HCT116 (cell line): ENCODE data around the gene IGFBP7. TPM values are rescaled to one million over a fixed set of nuclear protein-coding genes. Genes with fewer than 3 reads are reported as not detected.

Experiments used
- ATAC-seq: fragments of 200-7000 bp; cut with Tn5 transposase; 2 replicates; pipeline ENCODE4 v1.9.1; 2020; ENCODE audit warnings: mild to moderate bottlenecking, moderate library complexity
- BruUV-seq: library from RNA; stranded (reverse); fragments of 400-500 nt; replicated peaks from 2 replicates; lab custom pipeline; 2021; lab: Mats Ljungman, UMichigan
- CTCF ChIA-PET: fragments of 300-600 bp; sonication (Branson Sonifier 250); formaldehyde crosslinking; loops from one replicate; lab custom pipeline; 2021; ENCODE audit warnings: antibody characterized with exemption; lab: Charles Lee
- POLR2A ChIA-PET: fragments of 300-600, 350-600 bp; sonication (Branson Sonifier 250); formaldehyde crosslinking; loops from one replicate; lab custom pipeline; 2021; ENCODE audit warnings: antibody characterized with exemption; lab: Charles Lee
- RAD21 ChIA-PET, 2 experiments: fragments of 300-600 bp; sonication (Branson Sonifier 250); formaldehyde crosslinking; loops; one replicate each; lab custom pipeline; 2023; ENCODE audit warnings: low total read pairs in 2 of 2; ENCODE audit not compliant: uncharacterized antibody in 2 of 2, unreplicated experiment in 2 of 2, low non-redundant PET in 1 of 2; lab: Charles Lee
- DNase-seq: peaks from one replicate; pipeline ENCODE4 v3.0.0-alpha.2; 2010; ENCODE audit warnings: low read depth, low spot score
- H2AFZ ChIP-seq: fragments of 200-600 bp; shearing (Covaris generic), sonication (generic); 2 replicates; pipeline ENCODE4 v1.6.1; 2017; ENCODE audit warnings: low read depth, mixed run types, mixed read lengths, antibody characterized with exemption, low read length; ENCODE audit not compliant: poor library complexity, severe bottlenecking
- H3K27ac ChIP-seq: 2 replicates; pipeline ENCODE4 v1.5.1; 2012; ENCODE audit warnings: low read depth, low read length
- H3K27me3 ChIP-seq: fragments of 200-600 bp; sonication (generic); 2 replicates; pipeline ENCODE4 v1.6.1; 2016; ENCODE audit warnings: mixed run types, low read length, mixed read lengths; ENCODE audit not compliant: insufficient read depth
- H3K36me3 ChIP-seq, 2 experiments: fragments of 200-500 bp in 1 of 2; fragments of 200-600 bp in 1 of 2; sonication (Bioruptor generic) in 1 of 2; sonication (generic) in 1 of 2; 2 replicates each; pipeline versions ENCODE4 v1.5.1 to v1.6.1; 2014 to 2016; ENCODE audit warnings: low read length in 2 of 2, inconsistent platforms in 1 of 2, mixed read lengths in 1 of 2, mixed run types in 1 of 2; ENCODE audit not compliant: insufficient read depth in 2 of 2, control insufficient read depth in 1 of 2
- H3K4me1 ChIP-seq, 2 experiments: fragments of 200-600 bp in 1 of 2; sonication (generic) in 1 of 2; 2 replicates each; pipeline versions ENCODE4 v1.5.1 to v1.6.1; 2012 to 2017; ENCODE audit warnings: low read length in 2 of 2, inconsistent platforms in 1 of 2, mild to moderate bottlenecking in 1 of 2, mixed read lengths in 1 of 2, mixed run types in 1 of 2, moderate library complexity in 1 of 2; ENCODE audit not compliant: insufficient read depth in 2 of 2, control insufficient read depth in 1 of 2
- H3K4me2 ChIP-seq: fragments of 200-600 bp; sonication (generic); 2 replicates; pipeline ENCODE4 v1.6.1; 2017; ENCODE audit warnings: mixed run types, low read length, mixed read lengths
- H3K4me3 ChIP-seq, 2 experiments: fragments of 200-600 bp in 1 of 2; sonication (generic) in 1 of 2; replicated peaks in 1 of 2; 2 replicates each; pipeline ENCODE4 v1.5.1; 2011 to 2016; ENCODE audit warnings: low read length in 2 of 2, control low read depth in 1 of 2, low read depth in 1 of 2, mild to moderate bottlenecking in 1 of 2, mixed read lengths in 1 of 2, mixed run types in 1 of 2
- H3K79me2 ChIP-seq: fragments of 200-600 bp; sonication (generic); 2 replicates; pipeline ENCODE4 v1.6.1; 2017; ENCODE audit warnings: mild to moderate bottlenecking, mixed run types, low read length, moderate library complexity, mixed read lengths; ENCODE audit not compliant: insufficient read depth
- H3K9ac ChIP-seq: fragments of 200-600 bp; sonication (generic); 2 replicates; pipeline ENCODE4 v1.6.1; 2016; ENCODE audit warnings: low read length, mixed read lengths
- H3K9me2 ChIP-seq: fragments of 200-600 bp; sonication (generic), shearing (Covaris generic); 2 replicates; pipeline ENCODE4 v1.6.1; 2017; ENCODE audit warnings: mixed run types, mild to moderate bottlenecking, moderate library complexity; ENCODE audit not compliant: insufficient read depth
- H3K9me3 ChIP-seq, 2 experiments: fragments of 200-500 bp in 1 of 2; fragments of 200-600 bp in 1 of 2; sonication (Bioruptor generic) in 1 of 2; sonication (generic) in 1 of 2; 2 replicates each; pipeline ENCODE4 v1.6.1; 2014 to 2017; ENCODE audit warnings: low read length in 2 of 2, mixed read lengths in 2 of 2, inconsistent platforms in 1 of 2, low read depth in 1 of 2, mild to moderate bottlenecking in 1 of 2, mixed run types in 1 of 2, moderate library complexity in 1 of 2; ENCODE audit not compliant: control insufficient read depth in 1 of 2, insufficient read depth in 1 of 2
- H4K20me1 ChIP-seq: fragments of 200-600 bp; sonication (generic), shearing (Covaris generic); 2 replicates; pipeline ENCODE4 v1.6.1; 2017; ENCODE audit warnings: mixed run types, mild to moderate bottlenecking, moderate library complexity; ENCODE audit not compliant: insufficient read depth
- CBX3 ChIP-seq: IDR thresholded peaks from 2 replicates; pipeline ENCODE4 v1.6.1; 2012; ENCODE audit warnings: low read depth
- CEBPB ChIP-seq: IDR thresholded peaks from 2 replicates; pipeline ENCODE4 v1.6.1; 2012; ENCODE audit warnings: low read depth
- EGR1 ChIP-seq: IDR thresholded peaks from 2 replicates; pipeline ENCODE4 v1.6.1; 2012; ENCODE audit warnings: low read depth
- ELF1 ChIP-seq: IDR thresholded peaks from 2 replicates; pipeline ENCODE4 v1.6.1; 2012; ENCODE audit warnings: low read depth, borderline replicate concordance
- EZH2 ChIP-seq: fragments of 200-600 bp; sonication (generic); IDR thresholded peaks from 2 replicates; pipeline ENCODE4 v1.6.1; 2017; ENCODE audit warnings: antibody characterized with exemption, mixed run types
- EZH2phosphoT487 ChIP-seq: fragments of 200-600 bp; IDR thresholded peaks from 2 replicates; pipeline ENCODE4 v1.6.1; 2018; ENCODE audit warnings: antibody characterized with exemption, borderline replicate concordance
- JUND ChIP-seq: IDR thresholded peaks from 2 replicates; pipeline ENCODE4 v1.6.1; 2012
- MAX ChIP-seq: IDR thresholded peaks from 2 replicates; pipeline ENCODE4 v1.6.1; 2012
- POLR2A ChIP-seq: IDR thresholded peaks from 2 replicates; pipeline ENCODE4 v1.7.0; 2011; ENCODE audit warnings: borderline replicate concordance; ENCODE audit not compliant: insufficient read depth, insufficient read length; ENCODE audit errors: extremely low read depth
- POLR2AphosphoS5 ChIP-seq: IDR thresholded peaks from 2 replicates; pipeline ENCODE4 v1.6.1; 2011; ENCODE audit warnings: mild to moderate bottlenecking, low read depth, low read length, moderate library complexity
- SIN3A ChIP-seq: IDR thresholded peaks from 2 replicates; pipeline ENCODE4 v1.6.1; 2012; ENCODE audit warnings: low read depth
- SP1 ChIP-seq: IDR thresholded peaks from 2 replicates; pipeline ENCODE4 v1.6.1; 2012; ENCODE audit warnings: low read depth
- TCF7L2 ChIP-seq: IDR thresholded peaks from 2 replicates; pipeline ENCODE4 v1.7.0; 2011; ENCODE audit warnings: borderline replicate concordance, inconsistent platforms; ENCODE audit not compliant: insufficient read depth, insufficient read length; ENCODE audit errors: extremely low read depth
- ZFX ChIP-seq: fragments of 450-650 bp; IDR thresholded peaks from 2 replicates; pipeline ENCODE4 v1.6.1; 2017
- intact Hi-C: fragments of 100-400 bp; cut with micrococcal nuclease; formaldehyde crosslinking; loops from 2 replicates; pipeline ENCODE4 v1.10.0; 2022
- total RNA-seq: library from RNA; stranded (reverse); gene quantifications from one replicate; pipeline ENCODE4 v1.2.1, GENCODE V29; 2021; ENCODE audit not compliant: unreplicated experiment
- TF ChIP-seq, protein P1 (sequence below): IDR thresholded peaks from 2 replicates; pipeline ENCODE4 v1.6.1; 2011; ENCODE audit warnings: mild to moderate bottlenecking, low read length, moderate library complexity; ENCODE audit not compliant: insufficient replicate concordance; ENCODE audit errors: extremely low read depth

The IGFBP7 gene
- total RNA-seq, 1 experiment from 2014 or later = 0.91 TPM

DNA sequence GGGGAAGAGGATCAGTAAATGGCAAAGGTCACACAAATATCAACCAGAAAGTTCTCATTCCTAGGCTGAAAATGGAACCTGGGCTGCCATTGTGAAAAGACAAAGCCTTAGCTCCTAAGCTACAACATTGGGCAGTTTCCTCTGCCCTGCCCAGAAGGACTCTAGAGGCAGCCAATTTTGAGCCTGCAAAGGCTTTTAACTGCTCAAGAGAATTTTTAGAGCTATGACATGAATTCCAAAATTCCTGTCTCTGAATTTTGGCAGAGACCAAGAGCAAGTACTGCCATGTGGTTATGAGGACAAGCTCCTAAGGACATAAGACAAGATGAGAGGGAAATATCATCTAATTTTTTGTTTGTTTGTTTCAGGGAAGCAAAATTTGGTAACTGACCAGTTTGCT is 29.6 kb upstream of the IGFBP7 start:
- DNase-seq (no peak), ATAC-seq (no peak)
- ChIA-PET POLR2A (no interaction called here), RAD21 (no interaction called here), CTCF (no interaction called here)
- Histone ChIP-seq H3K4me1 (no peaks in the 10 kb centered on the region), H3K27ac (no peak overlapping the region), H3K36me3 (no peaks in the 10 kb centered on the region), H3K79me2 (no peaks in the 10 kb centered on the region), H3K9me2 (no peaks in the 10 kb centered on the region), H3K4me3 (no peak overlapping the region), H3K27me3 (no peaks in the 10 kb centered on the region), H2AFZ (no peak overlapping the region), H3K9ac (no peak overlapping the region), H3K9me3 (no peaks in the 10 kb centered on the region), H3K4me2 (no peak overlapping the region), H4K20me1 (no peaks in the 10 kb centered on the region)
- no TSS peak for BruUV-seq
- intact Hi-C loops = no loop called here
- TF ChIP-seq POLR2A (no peak), POLR2AphosphoS5 (no peak), EGR1 (no peak), CEBPB (no peak), MAX (no peak), JUND (no peak), ELF1 (no peak), SIN3A (no peak), EZH2phosphoT487 (no peak), SP1 (no peak), ZFX (no peak), EZH2 (no peak), CBX3 (no peak), TCF7L2 (no peak)
- TF ChIP-seq, protein P1, sequence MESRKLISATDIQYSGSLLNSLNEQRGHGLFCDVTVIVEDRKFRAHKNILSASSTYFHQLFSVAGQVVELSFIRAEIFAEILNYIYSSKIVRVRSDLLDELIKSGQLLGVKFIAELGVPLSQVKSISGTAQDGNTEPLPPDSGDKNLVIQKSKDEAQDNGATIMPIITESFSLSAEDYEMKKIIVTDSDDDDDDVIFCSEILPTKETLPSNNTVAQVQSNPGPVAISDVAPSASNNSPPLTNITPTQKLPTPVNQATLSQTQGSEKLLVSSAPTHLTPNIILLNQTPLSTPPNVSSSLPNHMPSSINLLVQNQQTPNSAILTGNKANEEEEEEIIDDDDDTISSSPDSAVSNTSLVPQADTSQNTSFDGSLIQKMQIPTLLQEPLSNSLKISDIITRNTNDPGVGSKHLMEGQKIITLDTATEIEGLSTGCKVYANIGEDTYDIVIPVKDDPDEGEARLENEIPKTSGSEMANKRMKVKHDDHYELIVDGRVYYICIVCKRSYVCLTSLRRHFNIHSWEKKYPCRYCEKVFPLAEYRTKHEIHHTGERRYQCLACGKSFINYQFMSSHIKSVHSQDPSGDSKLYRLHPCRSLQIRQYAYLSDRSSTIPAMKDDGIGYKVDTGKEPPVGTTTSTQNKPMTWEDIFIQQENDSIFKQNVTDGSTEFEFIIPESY = no peak
